K562 (cell line): Measurements from ENCODE around the gene GULP1. TPM values are rescaled to one million over a fixed set of nuclear protein-coding genes. Genes with fewer than 3 reads are reported as not detected.

Experiments
- ATAC-seq: fragments of 200-7000 bp; cut with Tn5 transposase; 3 replicates; pipeline ENCODE4 v1.9.1; 2020; ENCODE audit warnings: moderate library complexity
- BruUV-seq: library from RNA; stranded (reverse); fragments of 400-500 nt; replicated peaks from 2 replicates; lab custom pipeline; 2021; lab: Mats Ljungman, UMichigan
- CTCF ChIA-PET: fragments of 300-600 bp; formaldehyde crosslinking; extraction: SDS; loops from one replicate; lab custom pipeline; 2021; ENCODE audit warnings: low intra/inter-chr PET ratio; lab: Yijun Ruan, JAX
- POLR2A ChIA-PET: fragments of 300-600, 350-650 bp; sonication (Branson Sonifier 250); formaldehyde crosslinking; extraction: SDS; loops from one replicate; lab custom pipeline; 2021; ENCODE audit warnings: antibody characterized with exemption, inconsistent platforms; lab: Yijun Ruan, JAX
- DNase-seq, 4 experiments: peaks; one replicate each; pipeline versions ENCODE4 v3.0.0 to v3.0.0-alpha.2; 2011 to 2018; ENCODE audit warnings: low spot score in 3 of 4, mixed read lengths in 3 of 4; ENCODE audit errors: extremely low read depth in 1 of 4
- FAIRE-seq: peaks from 2 replicates; lab custom pipeline; 2011; peaks lifted over from hg19 to GRCh38; lab: Jason Lieb, UNC
- H2AFZ ChIP-seq: 2 replicates; pipeline ENCODE4 v1.6.0; 2011; ENCODE audit warnings: low read depth, low read length, control low read depth, inconsistent platforms
- H3K27ac ChIP-seq: fragments of 200-600 bp; 3 replicates; pipeline ENCODE4 v1.8.0; 2011; ENCODE audit warnings: low read depth, mild to moderate bottlenecking, control low read depth, inconsistent platforms, low read length, moderate library complexity, mixed read lengths; ENCODE audit errors: extremely low read depth
- H3K27me3 ChIP-seq, 2 experiments: fragments of 300-600 bp in 1 of 2; 2 replicates in 1 of 2; 3 replicates in 1 of 2; pipeline versions ENCODE4 v1.6.0 to v1.8.0; 2011; ENCODE audit warnings: inconsistent platforms in 2 of 2, low read length in 2 of 2, mild to moderate bottlenecking in 1 of 2, mixed read lengths in 1 of 2, moderate library complexity in 1 of 2; ENCODE audit not compliant: control insufficient read depth in 2 of 2, insufficient read depth in 2 of 2
- H3K36me3 ChIP-seq: fragments of 300-600 bp; 3 replicates; pipeline ENCODE4 v1.8.0; 2011; ENCODE audit warnings: mild to moderate bottlenecking, low read length, inconsistent platforms; ENCODE audit not compliant: control insufficient read depth, insufficient read depth
- H3K4me1 ChIP-seq, 2 experiments: fragments of 200-600 bp in 1 of 2; replicated peaks in 1 of 2; 2 replicates in 1 of 2; 3 replicates in 1 of 2; pipeline versions ENCODE4 v1.5.1 to v1.8.0; 2011; ENCODE audit warnings: inconsistent platforms in 2 of 2, low read length in 2 of 2, mild to moderate bottlenecking in 1 of 2, mixed read lengths in 1 of 2, moderate library complexity in 1 of 2; ENCODE audit not compliant: control insufficient read depth in 2 of 2, insufficient read depth in 2 of 2
- H3K4me2 ChIP-seq: 2 replicates; pipeline ENCODE4 v1.6.1; 2011; ENCODE audit warnings: low read length, control low read depth, inconsistent platforms, mixed read lengths; ENCODE audit not compliant: insufficient read depth
- H3K4me3 ChIP-seq: fragments of 200-600 bp; sonication (generic), shearing (Covaris generic); 2 replicates; pipeline ENCODE4 v1.5.1; 2016; ENCODE audit warnings: control low read depth, inconsistent platforms
- H3K79me2 ChIP-seq: fragments of 200-600 bp; 3 replicates; pipeline ENCODE4 v1.8.0; 2011; ENCODE audit warnings: low read length, inconsistent platforms; ENCODE audit not compliant: control insufficient read depth, insufficient read depth
- H3K9ac ChIP-seq, 2 experiments: 2 replicates each; pipeline versions ENCODE4 v1.6.0 to v1.6.1; 2011; ENCODE audit warnings: low read depth in 2 of 2, low read length in 2 of 2, control low read depth in 1 of 2, inconsistent platforms in 1 of 2, mild to moderate bottlenecking in 1 of 2, mixed read lengths in 1 of 2; ENCODE audit not compliant: insufficient read depth in 1 of 2
- H3K9me1 ChIP-seq: one replicate; pipeline ENCODE4 v1.6.0; 2011; ENCODE audit warnings: inconsistent platforms, mild to moderate bottlenecking, low read length, moderate library complexity; ENCODE audit not compliant: control insufficient read depth, insufficient read depth
- H3K9me3 ChIP-seq: replicated peaks from 2 replicates; pipeline ENCODE4 v1.5.1; 2011; ENCODE audit warnings: low read depth, low read length, inconsistent platforms; ENCODE audit not compliant: control insufficient read depth, insufficient read depth
- H4K20me1 ChIP-seq: replicated peaks from 2 replicates; pipeline ENCODE4 v1.6.1; 2011; ENCODE audit warnings: low read length, inconsistent platforms, mixed read lengths; ENCODE audit not compliant: control insufficient read depth, insufficient read depth
- C11orf30 ChIP-seq: fragments of 450-650 bp; IDR thresholded peaks from 2 replicates; pipeline ENCODE4 v1.6.1; 2016; ENCODE audit warnings: low read depth, mild to moderate bottlenecking
- CEBPB ChIP-seq: fragments of 450-650 bp; IDR thresholded peaks from 2 replicates; pipeline ENCODE4 v1.6.1; 2016; ENCODE audit warnings: missing genetic modification characterization, missing compliant biosample characterization
- ETV1 ChIP-seq: fragments of 450-650 bp; conservative IDR thresholded peaks from 2 replicates; pipeline ENCODE4 v1.6.1; 2016; ENCODE audit warnings: missing genetic modification characterization, control low read depth, low read depth, missing compliant biosample characterization
- MAFG ChIP-seq: fragments of 450-650 bp; conservative IDR thresholded peaks from 2 replicates; pipeline ENCODE4 v1.6.1; 2016; ENCODE audit warnings: missing genetic modification characterization, missing compliant biosample characterization
- MAFK ChIP-seq: IDR thresholded peaks from 2 replicates; pipeline ENCODE4 v1.6.1; 2011; ENCODE audit warnings: low read length, improper control_type of control experiment
- NELFE ChIP-seq: IDR thresholded peaks from 2 replicates; pipeline ENCODE4 v1.6.1; 2011; ENCODE audit warnings: mild to moderate bottlenecking; ENCODE audit not compliant: insufficient read depth, insufficient read length
- NONO ChIP-seq, 2 experiments: fragments of 200-400 bp in 1 of 2; fragments of 450-650 bp in 1 of 2; formaldehyde crosslinking in 1 of 2; IDR thresholded peaks; 2 replicates each; pipeline ENCODE4 v1.6.1; 2017; ENCODE audit warnings: low read depth in 2 of 2, mild to moderate bottlenecking in 2 of 2, moderate library complexity in 2 of 2, low read length in 1 of 2
- ZNF316 ChIP-seq: fragments of 450-650 bp; IDR thresholded peaks from 2 replicates; pipeline ENCODE4 v1.6.1; 2016
- in situ Hi-C: fragments of 300-500 bp; cut with MboI; formaldehyde crosslinking; loops from 4 replicates; pipeline ENCODE4 v1.15.0; 2018; ENCODE audit warnings: inconsistent platforms, mixed read lengths
- intact Hi-C: fragments of 100-400 bp; cut with micrococcal nuclease; formaldehyde crosslinking; loops from 2 replicates; pipeline ENCODE4 v1.14.2; 2022
- polyA plus RNA-seq, 8 experiments: library from polyadenylated mRNA; depleted of rRNA in 4 of 8; stranded (reverse) in 5 of 8; unstranded in 3 of 8; fragments of >200 nt; fragmentation: Nextera tagmentation in 2 of 8; fragmentation: Illumina TruSeq in 1 of 8; extraction: Ambion mirVana in 2 of 8; extraction: Trizol in 1 of 8; gene quantifications; 2 replicates each; pipeline versions ENCODE4 v1.2.1 to v1.2.3, GENCODE V29; 2011 to 2014; ENCODE audit warnings: inconsistent platforms in 1 of 8, missing spikeins in 1 of 8
- total RNA-seq, 7 experiments: library from RNA; depleted of rRNA in 6 of 7; stranded (reverse); fragments of >200 nt in 6 of 7; fragmentation: Illumina TruSeq in 2 of 7; extraction: Trizol in 2 of 7; gene quantifications; 2 replicates each; pipeline versions ENCODE4 v1.2.1 to v1.2.3, GENCODE V29; 2011 to 2021; ENCODE audit warnings: low replicate concordance in 1 of 7

Gene GULP1
- total and polyA plus RNA-seq, 9 of the 15 experiments (the other 6 are each of a cell fraction or from before 2014, with no cell fraction given): 8.5 to 25.3 (median 19.5) TPM

DNA sequence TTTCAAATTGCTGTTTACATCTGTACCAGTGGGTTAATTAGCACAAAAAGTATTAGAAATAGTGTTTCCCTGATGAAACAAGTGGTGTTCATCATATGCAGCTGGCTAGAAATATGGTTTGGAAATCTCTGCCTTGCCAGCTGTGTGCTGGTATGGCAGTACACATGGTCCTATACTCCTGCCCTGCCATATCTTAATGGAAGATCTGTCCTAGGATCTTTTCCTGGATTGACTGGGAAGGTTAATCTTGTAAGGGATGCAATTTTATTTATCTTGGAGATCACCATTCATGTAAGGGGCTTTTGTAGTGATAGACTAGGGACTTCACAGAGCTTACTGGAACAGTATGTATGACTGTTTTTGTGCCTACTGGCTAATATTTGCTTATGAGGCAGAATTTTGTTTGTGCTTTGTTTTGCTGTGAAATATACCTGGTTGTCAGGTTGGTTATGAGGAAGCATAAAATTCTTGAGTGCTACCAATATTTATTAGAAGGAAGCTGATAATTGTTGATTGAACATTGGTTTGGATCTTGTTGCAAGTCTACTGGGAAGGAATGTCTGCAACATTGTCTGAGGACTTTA lies 73.5 kb downstream of the GULP1 start:
- Histone ChIP-seq H3K9me3 (no peaks in the 10 kb centered on the region), H2AFZ (no peak overlapping the region), H3K9ac (no peak overlapping the region), H3K36me3 (no peaks in the 10 kb centered on the region), H4K20me1 (no peaks in the 10 kb centered on the region), H3K79me2 (peaks cover 6% of the 10 kb centered on the region), H3K4me2 (no peak overlapping the region), H3K9me1 (no peaks in the 10 kb centered on the region), H3K4me1 (peaks cover 0 to 3% of the 10 kb centered on the region in 2 experiments; a peak in 2 of 5 replicates), H3K27ac (no peak overlapping the region), H3K4me3 (no peak overlapping the region), H3K27me3 (no peaks in the 10 kb centered on the region)
- no peak for ATAC-seq
- in situ Hi-C loops (no loop called here), intact Hi-C loops (loop anchor here (10.0 kb wide), 1 partner anchor 160 kb away; no protein-coding TSS in a partner anchor)
- TF ChIP-seq ETV1 (tag) (no peak), ZNF316 (peak; percentile 78), CEBPB (tag) (no peak), NONO (IDR thresholded peaks at IDR 0.05; ENCODE audit: low read depth in 2 of 2, low read length in 1 of 2) (no peak), NELFE (no peak), MAFG (tag) (peak; percentile 47; the same call in 1 of the 2 replicates), MAFK (peak; percentile 10; the same call in 1 of the 2 replicates), C11orf30 (peak; percentile 40)
- POLR2A ChIA-PET: no interaction called here
- CTCF ChIA-PET: no interaction called here
- no peak for FAIRE-seq
- no peak for DNase-seq
- BruUV-seq: no TSS peak
